HEK293 (cell line): ENCODE data around the gene FUT9.

Experiments used
- ZNF292 ChIP-seq: fragments of 450-650 bp; formaldehyde crosslinking; IDR thresholded peaks from 2 replicates; pipeline ENCODE4 v1.5.1; 2016; ENCODE audit warnings: low read depth, missing biosample characterization, missing genetic modification characterization, borderline replicate concordance
- ZNF548 ChIP-seq: fragments of 450-650 bp; formaldehyde crosslinking; IDR thresholded peaks from 2 replicates; pipeline ENCODE4 v1.5.1; 2016; ENCODE audit warnings: missing biosample characterization, missing genetic modification characterization

DNA sequence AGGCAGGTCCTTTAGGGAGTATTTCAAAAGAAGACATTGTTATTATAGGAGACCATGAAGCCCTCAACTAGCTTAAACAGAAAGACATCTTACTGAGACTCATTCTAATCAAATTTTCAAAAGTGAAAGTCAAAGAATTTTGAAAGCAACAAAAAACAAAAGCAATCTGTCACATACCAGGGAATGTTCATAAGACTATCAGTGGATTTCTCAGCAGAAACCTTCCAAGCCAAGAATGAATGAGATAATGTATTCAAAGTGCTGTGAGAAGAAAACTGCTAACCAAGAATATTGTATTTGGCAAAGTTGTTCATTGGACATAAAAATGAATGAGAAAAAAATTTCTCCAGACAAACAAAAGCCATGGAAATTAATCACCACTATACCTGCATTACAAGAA, 48.2 kb upstream of the FUT9 start:
- TF ChIP-seq ZNF292 (no peak), ZNF548 (no peak)
